ENCODE results near the gene SEC14L5. TPM values are rescaled to one million over a fixed set of nuclear protein-coding genes. Genes with fewer than 3 reads are reported as not detected.

Gene SEC14L5
- total and polyA plus RNA-seq, 2 experiments from 2014 or later, result 2.6 to 5.9 TPM

GRCh38 chr16:5054876-5055865 is 97.0 kb downstream of the SEC14L5 start:
- no peak overlapping the region for H2AFZ ChIP-seq
- no peak overlapping the region for H3K27ac ChIP-seq (ENCODE audit: low read depth)
- H3K4me3 Mint-ChIP-seq, result no peak overlapping the region
- H3K27me3 ChIP-seq (ENCODE audit: insufficient read depth), result no peaks in the 10 kb centered on the region
- H3K4me1 Mint-ChIP-seq, result peaks cover 24% of the 10 kb centered on the region
- no peaks in the 10 kb centered on the region for H3K36me3 ChIP-seq (ENCODE audit: insufficient read depth)
- H3K4me1 ChIP-seq (ENCODE audit: insufficient read depth), result peaks cover 19% of the 10 kb centered on the region
- TF ChIP-seq STAT1 (IDR thresholded peaks at IDR 0.05; ENCODE audit: unreplicated experiment) (no peak), EZH2 (IDR thresholded peaks at IDR 0.05; ENCODE audit: low read depth, unreplicated experiment) (no peak), REST (IDR thresholded peaks at IDR 0.05; ENCODE audit: unreplicated experiment) (no peak), CTCF (conservative IDR thresholded peaks at IDR 0.05; ENCODE audit: low read depth in 2 of 2) (no peak), EZH2phosphoT487 (IDR thresholded peaks at IDR 0.05; ENCODE audit: unreplicated experiment) (no peak), JUNB (IDR thresholded peaks at IDR 0.05; ENCODE audit: unreplicated experiment) (no peak)
- H3K9me3 Mint-ChIP-seq, result no peaks in the 10 kb centered on the region
- ATAC-seq (no peak), DNase-seq (ENCODE audit: low spot score) (no peak)
- H3F3A ChIP-seq (replicated peaks; ENCODE audit: low read depth), result peaks cover 13% of the 10 kb centered on the region
- H3K79me2 ChIP-seq (replicated peaks; ENCODE audit: insufficient read depth), result no peaks in the 10 kb centered on the region
- H4K20me1 ChIP-seq (replicated peaks; ENCODE audit: insufficient read depth), result no peaks in the 10 kb centered on the region
- no peak overlapping the region; the same call in 1 of the 2 replicates for H3K27ac Mint-ChIP-seq
- H3K9me2 ChIP-seq (ENCODE audit: insufficient read depth), result no peaks in the 10 kb centered on the region
- H3K4me2 ChIP-seq, result no peak overlapping the region
- H3K27me3 Mint-ChIP-seq (ENCODE audit: insufficient read depth, low read depth, poor library complexity), result peaks cover 11% of the 10 kb centered on the region
- H3K4me3 ChIP-seq, result no peak overlapping the region
- no peaks in the 10 kb centered on the region for H3K36me3 Mint-ChIP-seq (ENCODE audit: low read depth)

GRCh38 chr16:5056352-5056751 is 98.2 kb downstream of the SEC14L5 start:
- ATAC-seq (peak; percentile 73), DNase-seq (ENCODE audit: low spot score) (peak; percentile 90)
- TF ChIP-seq EZH2 (IDR thresholded peaks at IDR 0.05; ENCODE audit: low read depth, unreplicated experiment) (no peak), CREB1 (CRISPR knock-in tag; IDR thresholded peaks at IDR 0.05; ENCODE audit: low read depth) (0 out of 2 replicates have a peak, but pooled peaks have one; percentile 3), CTCF (conservative IDR thresholded peaks at IDR 0.05; ENCODE audit: low read depth in 2 of 2) (peak; percentile 79 to 96), EZH2phosphoT487 (IDR thresholded peaks at IDR 0.05; ENCODE audit: unreplicated experiment) (no peak)
- Histone ChIP-seq H2AFZ (no peak overlapping the region), H3K27me3 (ENCODE audit: insufficient read depth) (no peaks in the 10 kb centered on the region), H3K4me2 (no peak overlapping the region), H3F3A (replicated peaks; ENCODE audit: low read depth) (peaks cover 13% of the 10 kb centered on the region), H3K79me2 (replicated peaks; ENCODE audit: insufficient read depth) (no peaks in the 10 kb centered on the region), H3K36me3 (ENCODE audit: insufficient read depth) (no peaks in the 10 kb centered on the region), H4K20me1 (replicated peaks; ENCODE audit: insufficient read depth) (no peaks in the 10 kb centered on the region), H3K27ac (ENCODE audit: low read depth) (0 out of 2 replicates have a peak overlapping the region, but pooled peaks have one; percentile 52), H3K4me3 (no peak overlapping the region), H3K9me2 (ENCODE audit: insufficient read depth) (no peaks in the 10 kb centered on the region), H3K4me1 (ENCODE audit: insufficient read depth) (peaks cover 20% of the 10 kb centered on the region)
- Mint-ChIP-seq H3K4me1 (peaks cover 28% of the 10 kb centered on the region), H3K27me3 (ENCODE audit: insufficient read depth, low read depth, poor library complexity) (peaks cover 11% of the 10 kb centered on the region), H3K36me3 (ENCODE audit: low read depth) (no peaks in the 10 kb centered on the region), H3K4me3 (no peak overlapping the region), H3K27ac (no peak overlapping the region; the same call in 1 of the 2 replicates), H3K9me3 (no peaks in the 10 kb centered on the region)
